Hippocampal formation (tissue), 2 donors: ENCODE data around the gene WEE2.
"Not testable (repeated sequence)": the region's sequence is repeated elsewhere in the genome, so short reads cannot be mapped to it uniquely, and the experiment has no call there.

ENCODE experiments used
- DNase-seq, 2 donors: peaks; one replicate each; lab custom pipeline; 2025; lab: John Stamatoyannopoulos, UW

The WEE2 gene

DNA sequence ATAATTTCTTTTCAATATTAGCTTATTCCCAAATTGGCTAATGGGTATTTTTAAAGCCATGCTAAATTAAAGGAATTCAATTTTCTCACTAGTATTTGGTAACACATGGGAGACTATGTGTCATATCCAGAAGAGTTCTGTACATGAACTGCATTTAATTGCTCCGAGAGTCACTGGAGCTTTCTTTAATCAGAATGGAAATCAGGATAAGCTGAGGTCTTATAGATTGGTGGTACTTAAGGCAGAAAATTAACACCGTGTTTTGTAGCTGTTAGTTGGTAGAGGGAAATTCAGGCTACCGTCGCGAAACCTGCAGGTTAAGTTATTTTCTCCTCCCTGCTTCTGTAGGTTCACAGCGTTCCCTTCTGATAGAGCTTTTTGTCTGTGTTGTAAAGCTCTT is at the start of gene WEE2:
WEE2 (plus strand) TSS at position 3 of the 400 bp plus-strand sequence. CDS start 406 bp downstream, outside the sequence.
- no peak for DNase-seq

DNA sequence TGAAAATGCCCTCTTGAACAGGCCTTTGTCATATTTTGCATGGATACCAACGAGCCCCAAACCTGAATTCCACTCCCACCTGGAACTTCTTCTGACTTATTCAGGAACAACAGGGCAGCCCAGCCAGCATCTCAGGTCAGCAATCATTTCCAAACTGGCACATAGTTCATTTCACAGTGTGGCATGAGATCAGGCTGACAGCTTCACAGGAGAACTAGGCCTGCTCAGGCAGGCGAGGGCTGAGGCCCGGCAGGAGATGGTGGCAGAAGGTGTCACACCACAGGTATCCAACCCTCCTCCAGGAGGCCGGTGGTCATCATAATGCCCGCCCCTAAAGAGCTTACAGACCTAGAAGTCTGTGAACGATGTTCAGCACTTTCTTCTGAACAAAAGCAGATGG is 48.7 kb upstream of the WEE2 start:
- DNase-seq, result no peak

DNA sequence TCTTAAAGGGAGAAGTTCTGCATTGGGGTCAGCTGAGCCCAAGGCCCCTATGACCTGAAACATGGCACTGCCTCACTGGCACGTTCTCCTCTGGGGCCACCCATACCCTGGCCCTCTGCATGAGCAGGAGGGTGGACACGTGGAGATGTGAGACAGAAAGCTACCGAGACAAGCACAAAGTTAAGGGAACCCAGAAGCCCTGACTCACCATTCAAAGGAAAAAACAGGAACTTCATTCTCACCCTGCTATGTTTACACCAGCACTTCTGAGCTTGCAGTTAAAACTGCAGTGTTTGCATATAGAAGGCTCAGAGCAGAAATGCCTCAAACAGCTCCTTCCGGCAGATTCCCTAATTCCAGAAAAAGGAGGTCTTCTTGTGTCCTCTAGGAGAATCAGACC is 47.9 kb upstream of the WEE2 start:
- DNase-seq, result peak; percentile 42 to 51

DNA sequence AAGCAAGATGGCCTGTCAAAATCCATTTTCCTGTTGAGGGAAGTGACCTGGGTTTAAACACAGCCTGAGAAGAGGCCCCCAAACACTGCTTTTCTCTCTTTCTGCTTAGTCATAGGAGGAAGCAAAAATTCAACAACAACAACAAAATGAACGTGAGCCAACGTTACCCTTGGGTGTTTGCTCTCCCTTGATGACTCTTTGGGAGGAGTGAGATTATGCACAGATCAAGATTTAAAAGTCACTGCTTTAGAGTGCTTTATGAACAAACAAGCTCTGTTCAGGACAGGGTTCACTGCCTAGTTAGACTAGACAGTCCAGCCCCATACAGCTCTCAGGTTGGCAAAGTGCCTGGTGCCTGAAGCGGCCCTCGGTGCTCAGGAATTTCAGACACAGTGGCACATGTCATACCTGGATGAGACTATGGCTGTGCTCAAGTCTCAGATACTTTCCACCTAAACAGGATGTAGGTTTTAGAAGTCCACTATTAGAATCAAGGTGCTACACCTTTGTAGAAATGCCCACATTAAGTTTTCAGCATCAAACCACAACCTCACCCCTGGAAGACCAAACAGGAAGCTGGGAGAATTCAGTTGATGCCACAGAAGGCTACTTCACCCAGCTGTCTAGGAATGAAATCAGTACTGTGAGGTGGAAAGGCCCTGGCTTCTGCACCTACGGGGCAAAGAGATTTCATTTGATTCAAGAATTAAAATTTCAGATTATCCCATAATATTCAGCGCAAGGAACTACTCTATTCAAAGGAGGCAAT is 44.9 kb upstream of the WEE2 start:
- no peak for DNase-seq

DNA sequence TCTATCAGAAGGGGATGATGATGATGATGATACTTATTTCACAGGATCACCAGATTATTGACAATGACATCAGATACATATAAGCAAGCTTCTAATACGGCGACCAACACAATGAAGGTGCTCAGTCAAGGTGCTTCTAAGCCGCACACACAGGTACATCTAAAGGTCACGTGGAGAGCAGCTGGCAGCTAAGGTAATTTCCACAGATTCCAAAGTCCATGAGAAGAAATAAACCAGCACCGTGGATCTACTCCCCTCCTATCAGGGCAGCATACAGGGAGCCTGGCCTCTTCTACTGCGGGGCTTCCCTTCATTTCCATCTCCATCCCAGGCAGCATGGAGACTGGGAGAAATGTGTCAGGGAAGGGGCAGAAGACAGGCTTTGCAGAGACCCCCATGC is 43.7 kb upstream of the WEE2 start:
- no peak for DNase-seq

DNA sequence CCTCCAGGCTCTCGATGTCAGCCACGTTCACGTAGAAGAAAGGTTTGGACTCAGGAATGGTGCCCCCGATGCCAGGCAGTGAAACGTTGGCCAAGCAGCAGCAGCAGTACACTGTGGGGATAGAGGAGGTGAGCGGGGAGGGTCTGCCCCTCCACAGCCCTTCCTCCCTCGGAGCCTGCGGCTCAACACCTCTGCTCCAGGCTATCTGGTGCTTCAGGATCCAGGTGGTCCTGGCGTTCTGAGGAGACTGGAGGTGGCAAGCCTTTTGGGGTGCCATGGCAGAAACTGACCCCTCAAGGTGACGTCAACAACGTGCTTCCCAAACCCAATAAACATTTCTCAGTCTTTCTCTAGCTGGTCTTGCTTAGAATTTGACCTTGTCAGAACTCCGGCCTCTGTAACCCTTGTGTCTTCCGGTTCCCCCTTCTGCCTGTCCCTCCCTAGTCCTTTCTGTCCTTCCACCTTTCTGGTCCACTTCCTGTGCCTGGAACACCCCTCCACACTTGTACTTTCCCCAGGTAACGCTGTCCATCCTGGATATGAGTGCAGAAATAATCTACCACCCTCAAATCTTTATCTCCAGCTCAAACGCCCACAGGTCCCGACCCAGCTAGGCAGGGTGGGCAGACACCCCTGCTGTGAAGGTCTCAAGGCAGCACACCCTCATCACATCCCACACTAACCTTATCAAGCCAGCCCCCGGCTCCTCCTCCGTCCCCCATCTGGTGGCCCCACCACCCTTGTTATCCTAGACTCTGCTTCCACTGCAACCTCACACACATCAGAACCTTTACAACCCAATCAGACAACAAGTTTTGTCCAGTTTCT is 42.7 kb upstream of the WEE2 start:
- no peak for DNase-seq

DNA sequence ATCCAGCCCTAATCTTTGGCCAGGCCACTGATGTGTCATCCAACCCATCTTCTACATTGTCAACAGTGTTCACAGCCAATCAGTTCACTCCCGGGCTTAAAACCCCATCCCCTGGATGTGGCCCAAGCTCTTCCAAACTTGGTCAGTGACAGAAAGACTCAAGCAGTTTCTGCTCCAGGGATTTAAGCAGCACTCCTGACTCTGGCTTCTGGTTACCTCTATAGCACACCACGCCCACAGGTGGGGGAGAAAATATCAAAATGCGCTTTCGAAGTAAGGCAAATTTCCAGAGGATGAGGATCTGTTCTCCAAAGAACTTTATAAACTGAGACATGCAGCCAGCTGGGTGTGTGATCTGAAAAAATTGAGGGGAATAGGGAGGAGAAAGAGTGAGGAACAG is 42.1 kb upstream of the WEE2 start:
- DNase-seq, result no peak

DNA sequence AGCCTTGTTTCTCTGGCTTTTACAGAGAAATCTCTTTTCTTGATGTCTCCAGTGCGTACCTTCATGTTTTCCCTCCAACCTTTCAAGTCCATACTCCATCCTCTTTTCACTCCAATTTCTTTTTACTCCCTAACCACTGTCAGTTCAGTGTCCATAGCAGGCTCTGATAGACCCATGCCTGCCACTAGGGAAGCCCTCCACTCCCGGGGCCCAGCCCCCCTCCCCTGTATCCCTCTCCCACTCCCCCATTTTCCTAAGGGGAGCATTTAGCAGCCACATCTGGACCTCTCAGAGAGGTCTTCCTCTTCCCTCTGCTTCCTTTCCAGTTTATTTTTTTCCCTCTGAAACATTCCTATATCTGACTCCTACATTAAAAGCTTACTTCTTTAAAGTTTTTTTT is 39.3 kb upstream of the WEE2 start:
- DNase-seq, result no peak

DNA sequence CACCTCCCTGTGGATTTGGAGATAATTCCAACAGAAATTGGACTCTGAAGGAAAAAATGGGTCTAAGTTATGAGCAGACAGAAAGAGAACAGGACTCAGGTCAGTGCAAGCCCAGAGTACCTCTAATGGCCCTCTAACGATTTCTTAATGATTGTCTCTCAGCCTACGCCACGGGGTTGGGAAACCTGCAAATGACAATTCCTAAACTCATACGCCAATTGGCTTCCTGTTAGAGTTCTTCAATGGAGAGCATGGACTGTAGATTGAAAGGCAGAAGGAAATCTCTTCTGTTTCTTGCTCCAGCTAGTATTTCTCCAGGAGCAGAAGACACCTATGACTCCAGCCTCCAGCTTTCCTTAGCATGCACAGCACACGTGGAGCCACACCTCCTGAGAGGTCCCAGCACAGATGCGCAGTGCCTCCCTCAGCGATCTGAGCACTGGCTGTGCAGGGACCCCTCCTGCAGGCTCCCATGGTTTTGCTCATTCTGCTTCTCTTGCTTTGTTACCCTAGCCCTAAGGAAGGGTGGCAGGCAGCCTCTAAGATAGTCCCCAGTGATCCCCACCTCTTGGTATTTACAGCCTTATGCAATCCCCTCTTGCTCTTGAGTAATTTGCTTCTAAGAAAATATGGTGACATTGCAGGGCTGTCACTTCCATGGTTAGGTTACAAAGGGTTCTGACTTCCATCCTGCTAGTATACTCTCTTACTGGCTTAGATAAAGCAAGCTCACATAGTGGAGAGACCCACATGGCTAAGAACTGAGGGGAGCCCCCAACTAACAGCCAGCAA is 36.3 kb upstream of the WEE2 start:
- DNase-seq, result no peak

DNA sequence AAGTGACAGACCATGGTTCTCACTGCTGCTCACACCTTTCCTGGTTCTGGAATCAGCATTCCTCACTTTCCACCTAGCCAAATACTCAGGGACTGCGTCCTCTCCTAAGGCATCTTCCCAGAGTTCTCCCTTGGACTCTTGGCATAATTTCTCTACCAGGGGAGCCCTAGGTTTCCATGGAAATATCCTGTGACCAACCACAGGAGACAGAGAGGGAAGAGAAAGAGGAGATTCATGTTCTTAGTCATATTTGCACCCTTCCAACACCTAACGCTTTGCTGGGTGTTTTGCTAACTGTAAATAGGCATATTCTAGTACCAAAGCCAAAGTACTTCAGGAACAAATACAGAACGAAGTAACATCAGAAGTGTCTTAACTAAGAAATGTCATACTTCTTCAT is 34.8 kb upstream of the WEE2 start:
- DNase-seq, result peak in 1 of 2 donors; percentile 47

DNA sequence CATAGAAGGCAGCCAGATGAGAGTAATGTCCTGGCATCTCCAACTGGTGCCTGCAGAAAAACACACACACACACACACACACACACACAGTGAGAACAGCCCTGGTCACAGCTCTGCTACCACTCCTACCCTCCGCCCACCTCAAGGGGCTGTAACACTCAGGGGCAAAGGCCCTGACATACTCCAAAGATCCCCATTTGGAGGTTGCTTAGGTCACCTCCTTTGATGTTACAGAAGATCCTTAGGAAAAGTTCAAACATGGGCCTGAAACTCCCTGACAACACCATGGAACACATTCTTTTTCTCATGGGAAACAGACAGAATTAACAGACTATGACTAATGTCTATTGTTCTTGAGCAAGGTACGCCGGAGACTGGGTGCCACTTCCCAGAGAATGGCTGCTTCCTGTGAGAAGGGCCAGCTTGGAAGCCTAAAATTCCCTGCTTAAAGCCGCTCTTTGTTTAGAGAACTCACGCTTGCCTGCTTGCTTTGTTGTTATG is 33.9 kb upstream of the WEE2 start:
- DNase-seq, result no peak

DNA sequence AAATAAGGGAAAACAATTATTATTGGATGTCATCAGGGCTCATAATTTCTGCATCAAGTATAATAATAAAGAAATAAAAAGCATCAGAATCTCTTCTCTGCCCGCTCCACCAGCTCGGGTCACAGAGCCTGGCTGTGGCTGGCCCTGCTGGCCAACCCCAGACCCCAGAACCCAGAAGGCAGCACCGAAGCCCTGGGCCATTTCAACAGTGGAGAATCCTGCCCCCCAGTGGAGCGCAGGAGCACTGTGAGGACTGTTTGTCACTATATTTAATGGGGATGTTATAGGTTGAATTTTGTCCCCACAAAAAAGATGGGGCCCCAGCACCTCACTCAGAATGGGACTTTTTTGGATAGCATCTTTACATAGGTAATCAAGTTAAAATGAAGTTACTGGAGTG is 33.5 kb upstream of the WEE2 start:
- no peak for DNase-seq

DNA sequence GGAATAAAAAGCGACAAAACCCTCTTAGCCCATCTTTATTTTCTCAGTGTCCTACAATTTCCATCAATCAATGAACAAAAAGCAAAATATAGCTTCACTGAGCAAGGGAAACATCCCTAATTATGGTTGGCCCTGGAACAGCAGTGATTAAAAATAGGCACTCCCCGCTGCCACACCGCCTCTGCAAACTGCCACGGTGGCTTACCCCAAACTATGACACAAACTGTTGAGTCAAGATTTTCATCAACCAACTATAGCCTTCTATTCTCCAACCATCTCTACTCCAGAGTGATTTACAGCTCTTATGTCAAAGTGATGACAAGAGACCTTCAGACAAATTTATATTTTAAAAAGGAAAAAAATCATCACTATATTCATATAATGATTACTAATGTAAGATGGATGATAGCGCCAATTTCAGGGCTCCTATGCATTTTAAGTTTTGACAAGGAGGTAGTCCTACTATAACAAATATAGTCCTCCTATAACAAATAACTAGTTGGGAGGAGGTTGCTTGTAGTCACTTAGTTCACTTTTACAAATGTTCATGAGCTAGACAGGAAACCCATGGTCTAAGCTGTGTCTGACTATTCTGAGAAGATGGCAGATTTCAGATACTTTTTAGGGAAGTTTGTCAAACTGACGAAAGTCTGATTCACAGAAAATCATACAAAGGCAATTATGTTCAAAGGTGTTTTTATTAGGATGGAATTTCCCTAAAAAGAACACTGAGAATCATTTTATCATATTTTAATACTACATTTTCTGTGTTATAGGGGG is 32.5 kb upstream of the WEE2 start:
- no peak for DNase-seq

DNA sequence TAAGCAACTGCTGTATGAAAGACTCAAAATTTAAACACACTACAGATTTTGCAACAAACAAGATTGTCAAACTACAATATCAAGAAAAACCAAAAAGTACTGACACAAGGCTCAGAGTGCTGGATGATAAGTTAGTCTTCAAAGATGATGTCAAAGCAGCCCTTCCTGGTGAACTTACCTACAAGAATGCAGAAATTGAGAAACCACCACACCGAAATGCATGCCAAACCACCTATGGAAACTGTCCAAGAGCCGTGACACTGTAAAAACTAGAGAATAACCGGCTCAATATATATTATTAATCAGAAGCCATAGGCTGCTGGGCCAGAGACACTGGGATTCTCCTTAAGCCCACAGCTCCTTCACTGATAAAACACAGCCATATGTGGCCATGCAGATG is 31.5 kb upstream of the WEE2 start:
- no peak for DNase-seq

DNA sequence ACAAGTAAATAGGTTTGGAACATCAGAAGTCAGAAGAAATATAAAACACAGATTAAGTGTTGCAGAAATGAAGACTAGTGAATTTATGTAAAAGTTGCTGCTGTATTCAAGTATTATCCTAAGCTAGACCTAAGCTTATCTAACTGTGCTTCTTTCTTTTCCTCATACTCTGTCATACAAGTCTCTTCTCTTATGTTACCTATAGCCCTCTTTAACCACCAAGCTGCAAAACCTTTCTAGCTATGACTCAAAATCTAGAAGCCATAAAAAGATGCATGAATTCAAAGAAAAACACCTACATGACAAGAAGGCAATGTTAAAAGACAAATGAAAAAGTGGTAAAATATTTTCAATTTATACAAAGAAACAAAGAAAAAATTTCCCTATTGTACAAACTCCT is 29.1 kb upstream of the WEE2 start:
- no peak for DNase-seq

DNA sequence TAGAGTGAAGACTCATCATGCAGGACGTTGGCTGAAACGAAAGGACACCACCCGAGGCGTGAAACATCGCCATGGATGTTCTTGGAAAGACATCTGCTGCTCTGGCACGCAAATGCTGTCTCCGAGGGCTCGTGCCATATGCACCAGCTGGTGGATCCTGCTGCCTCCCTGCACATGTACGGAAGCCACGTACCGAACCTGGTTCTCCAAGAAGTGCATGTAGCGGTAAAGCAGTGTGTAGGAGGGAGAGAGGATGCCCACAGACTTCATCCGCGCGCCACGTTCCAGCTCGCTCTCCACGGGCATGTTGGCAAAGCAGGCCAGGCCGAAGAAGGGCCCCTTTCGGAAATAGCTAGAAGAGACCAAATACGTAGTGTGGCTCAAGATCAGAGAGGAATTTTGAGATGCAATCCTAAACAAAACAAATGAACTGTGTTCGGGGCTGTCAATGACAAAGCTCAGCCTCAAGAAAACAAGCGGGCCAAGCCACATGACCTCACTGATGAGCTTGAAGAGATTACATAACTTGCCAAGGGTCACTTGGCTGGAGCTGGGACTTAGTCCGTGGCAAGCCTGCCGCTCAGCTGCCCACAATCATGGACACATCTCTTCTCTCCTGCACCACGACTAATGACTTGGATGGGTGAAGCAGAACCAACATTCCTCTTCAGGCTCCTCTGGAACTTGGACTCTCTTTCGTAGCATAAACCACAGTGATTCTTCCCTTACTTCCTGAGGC is 22.7 kb upstream of the WEE2 start:
- DNase-seq, result peak; percentile 46 to 57

DNA sequence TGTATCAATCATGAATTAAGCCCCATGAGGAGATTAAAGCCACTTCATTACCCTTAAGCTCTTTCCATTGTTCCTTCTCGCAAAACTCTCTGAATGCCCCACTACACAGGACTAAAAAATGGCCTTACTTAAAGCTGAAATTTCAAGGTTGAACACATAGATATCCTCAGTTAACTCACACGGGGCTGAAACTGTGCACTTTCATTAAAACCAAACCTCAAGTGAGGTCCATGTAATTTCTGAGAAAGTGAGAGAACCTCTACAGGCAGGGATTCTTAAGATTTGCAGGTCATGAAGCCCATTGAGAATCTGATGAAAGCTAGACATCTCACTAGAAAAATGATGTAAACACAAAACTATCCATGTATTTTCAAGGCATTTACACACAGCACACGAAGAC is 22.1 kb upstream of the WEE2 start:
- no peak for DNase-seq

DNA sequence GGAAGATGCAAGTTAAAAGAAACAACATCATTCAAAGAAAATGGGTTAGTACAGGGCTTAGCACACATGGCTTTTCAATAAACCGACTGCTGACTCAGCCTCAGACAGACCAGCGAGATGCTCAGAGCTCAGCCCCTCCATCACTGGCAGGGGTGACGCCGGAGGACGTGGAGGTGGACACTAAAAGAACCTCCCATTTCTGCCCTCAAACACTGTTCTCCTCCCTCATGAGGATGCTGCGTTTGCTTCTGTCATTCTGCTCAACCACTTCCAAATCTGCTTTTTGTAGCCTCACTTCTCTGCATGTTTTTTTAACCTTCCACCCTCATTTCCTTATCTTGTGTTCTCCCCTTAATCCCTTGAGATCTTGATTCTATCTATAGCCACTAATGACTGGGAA is 21.5 kb upstream of the WEE2 start:
- no peak for DNase-seq

DNA sequence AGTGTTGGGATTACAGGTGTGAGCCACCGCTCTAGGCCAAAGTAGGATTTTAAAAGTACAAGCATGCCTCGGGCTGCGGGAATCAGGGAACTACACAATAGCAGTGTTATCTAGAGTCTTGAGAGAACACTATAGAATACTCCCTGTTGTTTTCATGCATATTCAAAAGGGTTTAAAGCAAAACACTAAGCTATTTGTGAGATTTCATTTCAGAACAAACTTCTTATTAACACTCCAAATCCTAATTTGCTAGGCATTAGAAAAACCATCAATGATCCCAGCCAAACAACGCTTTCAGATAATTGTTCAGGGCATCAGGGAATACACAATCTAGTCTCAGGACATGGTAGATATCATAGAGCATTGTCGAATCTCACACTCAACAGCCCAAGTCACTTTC is 20.1 kb upstream of the WEE2 start:
- peak in 1 of 2 donors; percentile 46 for DNase-seq

DNA sequence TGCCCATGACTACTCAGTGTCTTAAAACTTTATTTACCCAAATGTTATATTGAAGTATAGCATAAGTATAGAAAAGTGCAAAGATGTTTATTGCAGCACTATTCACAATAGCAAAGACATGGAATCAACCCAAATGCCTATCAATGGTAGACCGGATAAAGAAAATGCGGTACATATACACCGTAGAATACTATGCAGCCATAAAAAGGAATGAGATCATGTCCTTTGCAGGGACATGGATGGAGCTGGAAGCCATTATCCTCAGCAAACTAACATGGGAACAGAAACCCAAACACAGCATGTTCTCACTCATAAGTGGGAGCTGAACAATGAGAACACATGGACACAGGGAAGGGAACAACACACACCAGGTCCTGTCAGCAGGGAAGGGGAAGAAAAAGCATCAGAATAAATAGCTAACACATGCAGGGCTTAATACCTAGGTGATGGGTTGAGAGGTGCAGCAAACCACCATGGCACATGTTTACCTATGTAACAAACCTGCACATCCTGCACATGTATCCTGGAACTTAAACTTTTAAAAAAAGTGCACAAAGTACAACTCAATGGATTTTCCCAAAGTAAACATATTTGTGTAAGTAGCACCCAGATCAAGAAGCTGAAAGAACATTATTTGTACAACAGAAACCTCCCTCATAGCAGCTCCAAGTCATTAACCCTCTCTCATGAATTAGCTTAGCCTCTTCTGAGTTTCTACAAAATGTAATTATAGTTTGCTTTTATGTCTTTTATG is 18.9 kb upstream of the WEE2 start:
- not testable (repeated sequence) for DNase-seq
